Activated naive CD4-positive, alpha-beta T cell (primary cell): ENCODE data around the gene ELOVL7.
"Not testable (repeated sequence)": the region's sequence is repeated elsewhere in the genome, so short reads cannot be mapped to it uniquely, and the experiment has no call there.

Source experiments
- DNase-seq, 4 experiments: peaks; one replicate each; lab custom pipeline; 2025; lab: John Stamatoyannopoulos, UW

The ELOVL7 gene

GRCh38 chr5:60829490-60830266 lies 14.4 kb downstream of the ELOVL7 start:
- no peak for DNase-seq

GRCh38 chr5:60827201-60827600 lies 16.9 kb downstream of the ELOVL7 start:
- no peak for DNase-seq

GRCh38 chr5:60826653-60827052 lies 17.4 kb downstream of the ELOVL7 start:
- DNase-seq: no peak

- no peak for DNase-seq
Observed at GRCh38 chr5:60823574-60823973, 20.5 kb downstream of the ELOVL7 start.

- DNase-seq: no peak
Observed at GRCh38 chr5:60822285-60822556, 21.8 kb downstream of the ELOVL7 start.

- DNase-seq: no peak
Observed at GRCh38 chr5:60821488-60822284, 22.4 kb downstream of the ELOVL7 start.

- no peak for DNase-seq
Observed at GRCh38 chr5:60820593-60821487, 23.2 kb downstream of the ELOVL7 start.

- DNase-seq: not testable (repeated sequence)
Observed at GRCh38 chr5:60816138-60816537, 27.9 kb downstream of the ELOVL7 start.

- DNase-seq: no peak
Observed at GRCh38 chr5:60814498-60814897, 29.6 kb downstream of the ELOVL7 start.

- DNase-seq: no peak
Observed at GRCh38 chr5:60812426-60812825, 31.6 kb downstream of the ELOVL7 start.

- DNase-seq: no peak
Observed at GRCh38 chr5:60811105-60811504, 33.0 kb downstream of the ELOVL7 start.

GRCh38 chr5:60810438-60811085 lies 33.5 kb downstream of the ELOVL7 start:
- no peak for DNase-seq

GRCh38 chr5:60809891-60810425 lies 34.1 kb downstream of the ELOVL7 start:
- no peak for DNase-seq

GRCh38 chr5:60806591-60807243 lies 37.4 kb downstream of the ELOVL7 start:
- no peak for DNase-seq

GRCh38 chr5:60805463-60805862 lies 38.6 kb downstream of the ELOVL7 start:
- no peak for DNase-seq

- DNase-seq: no peak
Observed at GRCh38 chr5:60803712-60804111, 40.4 kb downstream of the ELOVL7 start.

- DNase-seq: no peak
Observed at GRCh38 chr5:60802986-60803385, 41.1 kb downstream of the ELOVL7 start.

GRCh38 chr5:60802226-60802625 lies 41.8 kb downstream of the ELOVL7 start:
- no peak for DNase-seq

GRCh38 chr5:60797482-60798153 lies 46.5 kb downstream of the ELOVL7 start:
- DNase-seq: no peak

- not testable (repeated sequence) for DNase-seq
Observed at GRCh38 chr5:60795424-60795950, 48.6 kb downstream of the ELOVL7 start.
